Memory B cell (primary cell): ENCODE results near the gene TEX11.
"Not testable (repeated sequence)": the region's sequence is repeated elsewhere in the genome, so short reads cannot be mapped to it uniquely, and the experiment has no call there.

Source experiments
- ATAC-seq: fragments of 150-1000 bp; cut with Tn5 transposase; 2 replicates; pipeline ENCODE4 v1.10.0; 2021; ENCODE audit warnings: low read depth, mild to moderate bottlenecking, moderate library complexity
- DNase-seq, 2 donors: peaks; one replicate each; pipeline ENCODE4 v3.0.0; 2022; ENCODE audit warnings: low spot score in 2 of 2
- H3K27ac Mint-ChIP-seq: one replicate; pipeline ENCODE4 v1.8.0; 2022; ENCODE audit warnings: mild to moderate bottlenecking, moderate library complexity, mixed read lengths
- H3K27me3 Mint-ChIP-seq: one replicate; pipeline ENCODE4 v1.8.0; 2022; ENCODE audit warnings: mixed read lengths
- H3K36me3 Mint-ChIP-seq: one replicate; pipeline ENCODE4 v1.8.0; 2022; ENCODE audit warnings: mild to moderate bottlenecking, mixed read lengths
- H3K4me1 Mint-ChIP-seq: one replicate; pipeline ENCODE4 v1.8.0; 2022; ENCODE audit warnings: mixed read lengths
- H3K4me3 Mint-ChIP-seq: one replicate; pipeline ENCODE4 v1.8.0; 2022; ENCODE audit warnings: mild to moderate bottlenecking, moderate library complexity, mixed read lengths
- H3K9me3 Mint-ChIP-seq: one replicate; pipeline ENCODE4 v1.8.0; 2022; ENCODE audit warnings: mixed read lengths

TEX11 gene

DNA sequence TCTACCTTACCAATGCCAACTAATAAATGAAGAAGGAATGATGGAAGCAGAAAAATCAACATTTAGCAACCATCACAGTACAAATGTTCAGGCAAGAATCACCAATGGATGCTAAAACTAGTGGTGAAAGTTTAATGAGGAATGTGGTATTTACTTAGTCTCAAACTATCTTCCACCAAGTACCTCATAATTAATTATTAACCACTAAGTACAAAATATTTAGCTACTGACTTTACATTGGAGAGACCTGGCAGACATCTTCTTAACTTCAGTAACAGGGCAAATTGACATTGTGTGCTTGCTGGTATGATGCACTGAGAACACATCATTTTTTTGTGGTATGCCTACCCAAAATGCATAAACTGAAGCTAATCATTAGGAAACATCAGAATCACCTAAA, 381.5 kb downstream of the TEX11 start:
- H3K9me3 Mint-ChIP-seq = no peaks in the 10 kb centered on the region
- no peak for ATAC-seq
- H3K27me3 Mint-ChIP-seq = peaks cover 5% of the 10 kb centered on the region
- no peak overlapping the region for H3K27ac Mint-ChIP-seq
- no peaks in the 10 kb centered on the region for H3K36me3 Mint-ChIP-seq
- H3K4me3 Mint-ChIP-seq = no peak overlapping the region
- H3K4me1 Mint-ChIP-seq = peaks cover 3% of the 10 kb centered on the region
- DNase-seq = no peak

- no peaks in the 10 kb centered on the region for H3K36me3 Mint-ChIP-seq
- H3K4me1 Mint-ChIP-seq = peaks cover 3% of the 10 kb centered on the region
- ATAC-seq (no peak), DNase-seq (no peak)
- H3K9me3 Mint-ChIP-seq = no peaks in the 10 kb centered on the region
- H3K4me3 Mint-ChIP-seq = no peak overlapping the region
- no peak overlapping the region for H3K27ac Mint-ChIP-seq
- H3K27me3 Mint-ChIP-seq = peaks cover 6% of the 10 kb centered on the region
Observed at GRCh38 chrX:70525733-70526132, 382.8 kb downstream of the TEX11 start.

GRCh38 chrX:70515692-70516091, 392.8 kb downstream of the TEX11 start:
- H3K4me1 Mint-ChIP-seq, H3K9me3 Mint-ChIP-seq, H3K36me3 Mint-ChIP-seq, DNase-seq, H3K27ac Mint-ChIP-seq, H3K4me3 Mint-ChIP-seq, ATAC-seq, H3K27me3 Mint-ChIP-seq: not testable (repeated sequence)

GRCh38 chrX:70515270-70515669, 393.2 kb downstream of the TEX11 start:
- H3K9me3 Mint-ChIP-seq, H3K4me3 Mint-ChIP-seq, H3K36me3 Mint-ChIP-seq, H3K27me3 Mint-ChIP-seq, DNase-seq, H3K27ac Mint-ChIP-seq, ATAC-seq, H3K4me1 Mint-ChIP-seq: not testable (repeated sequence)

- H3K9me3 Mint-ChIP-seq = no peaks in the 10 kb centered on the region
- DNase-seq (no peak), ATAC-seq (no peak)
- H3K27ac Mint-ChIP-seq = no peak overlapping the region
- peaks cover 10% of the 10 kb centered on the region for H3K4me1 Mint-ChIP-seq
- H3K4me3 Mint-ChIP-seq = no peak overlapping the region
- H3K27me3 Mint-ChIP-seq = peaks cover 3% of the 10 kb centered on the region
- no peaks in the 10 kb centered on the region for H3K36me3 Mint-ChIP-seq
Observed at GRCh38 chrX:70509078-70509477, 399.4 kb downstream of the TEX11 start.

- DNase-seq (no peak), ATAC-seq (no peak)
- Mint-ChIP-seq H3K4me1 (peaks cover 10% of the 10 kb centered on the region), H3K9me3 (no peaks in the 10 kb centered on the region), H3K36me3 (no peaks in the 10 kb centered on the region), H3K4me3 (no peak overlapping the region), H3K27me3 (peaks cover 3% of the 10 kb centered on the region), H3K27ac (no peak overlapping the region)
Observed at GRCh38 chrX:70508296-70508911, 400.1 kb downstream of the TEX11 start.

- Mint-ChIP-seq H3K27ac (no peak overlapping the region), H3K9me3 (no peaks in the 10 kb centered on the region), H3K4me3 (no peak overlapping the region), H3K36me3 (peaks cover 3% of the 10 kb centered on the region), H3K27me3 (peaks cover 2% of the 10 kb centered on the region), H3K4me1 (peaks cover 10% of the 10 kb centered on the region)
- DNase-seq (no peak), ATAC-seq (no peak)
Observed at GRCh38 chrX:70505451-70505841, 403.1 kb downstream of the TEX11 start.

- DNase-seq = no peak
- no peak for ATAC-seq
- H3K36me3 Mint-ChIP-seq = peaks cover 3% of the 10 kb centered on the region
- no peak overlapping the region for H3K4me3 Mint-ChIP-seq
- no peaks in the 10 kb centered on the region for H3K9me3 Mint-ChIP-seq
- peaks cover 2% of the 10 kb centered on the region for H3K27me3 Mint-ChIP-seq
- H3K27ac Mint-ChIP-seq = no peak overlapping the region
- H3K4me1 Mint-ChIP-seq = peaks cover 10% of the 10 kb centered on the region
Observed at GRCh38 chrX:70504772-70505450, 403.6 kb downstream of the TEX11 start.

DNA sequence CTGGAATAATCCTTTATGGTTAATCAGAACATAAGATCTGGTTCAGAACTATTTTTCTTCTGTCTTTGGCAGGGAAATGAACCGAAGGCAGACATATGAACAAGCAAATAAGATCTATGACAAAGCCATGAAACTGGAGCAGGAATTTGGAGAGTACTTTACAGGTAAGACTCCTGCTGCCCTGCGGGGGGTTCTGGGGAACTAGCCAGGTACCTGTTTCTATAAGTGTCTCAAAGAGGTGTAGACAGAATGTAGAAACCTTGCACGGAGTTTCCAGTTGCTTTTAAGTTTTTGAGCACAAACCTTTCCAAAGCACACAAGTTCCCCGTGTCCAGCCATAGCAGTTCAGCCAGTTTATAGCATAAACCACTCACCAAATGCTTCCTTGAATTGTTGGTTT, 407.7 kb downstream of the TEX11 start:
- no peak for DNase-seq
- H3K27ac Mint-ChIP-seq = no peak overlapping the region
- H3K36me3 Mint-ChIP-seq = peaks cover 10% of the 10 kb centered on the region
- no peak for ATAC-seq
- H3K9me3 Mint-ChIP-seq = no peaks in the 10 kb centered on the region
- no peaks in the 10 kb centered on the region for H3K4me1 Mint-ChIP-seq
- no peak overlapping the region for H3K4me3 Mint-ChIP-seq
- no peaks in the 10 kb centered on the region for H3K27me3 Mint-ChIP-seq

DNA sequence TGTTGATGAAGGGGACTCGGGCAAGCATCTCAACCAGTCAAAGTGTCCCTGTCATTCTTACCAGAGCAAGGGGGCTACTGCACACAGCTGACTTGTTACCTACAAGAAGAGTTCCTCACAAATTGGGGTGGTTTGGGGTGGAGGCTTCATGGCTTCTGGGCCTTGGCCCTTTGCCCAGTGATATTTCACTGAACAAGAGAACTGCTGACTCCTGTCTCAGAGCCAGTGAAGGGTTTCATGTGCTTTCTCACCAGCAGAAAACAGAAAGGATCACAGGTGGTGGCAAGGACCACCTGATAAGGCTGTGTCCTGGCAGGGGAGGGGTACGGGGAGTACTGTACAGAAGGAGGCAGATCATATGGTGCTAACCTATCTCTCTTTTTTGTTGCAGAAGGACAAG, 410.4 kb downstream of the TEX11 start:
- ATAC-seq (no peak), DNase-seq (no peak)
- H3K27ac Mint-ChIP-seq = no peak overlapping the region
- no peaks in the 10 kb centered on the region for H3K9me3 Mint-ChIP-seq
- H3K4me3 Mint-ChIP-seq = no peak overlapping the region
- no peaks in the 10 kb centered on the region for H3K4me1 Mint-ChIP-seq
- no peaks in the 10 kb centered on the region for H3K27me3 Mint-ChIP-seq
- H3K36me3 Mint-ChIP-seq = peaks cover 18% of the 10 kb centered on the region

DNA sequence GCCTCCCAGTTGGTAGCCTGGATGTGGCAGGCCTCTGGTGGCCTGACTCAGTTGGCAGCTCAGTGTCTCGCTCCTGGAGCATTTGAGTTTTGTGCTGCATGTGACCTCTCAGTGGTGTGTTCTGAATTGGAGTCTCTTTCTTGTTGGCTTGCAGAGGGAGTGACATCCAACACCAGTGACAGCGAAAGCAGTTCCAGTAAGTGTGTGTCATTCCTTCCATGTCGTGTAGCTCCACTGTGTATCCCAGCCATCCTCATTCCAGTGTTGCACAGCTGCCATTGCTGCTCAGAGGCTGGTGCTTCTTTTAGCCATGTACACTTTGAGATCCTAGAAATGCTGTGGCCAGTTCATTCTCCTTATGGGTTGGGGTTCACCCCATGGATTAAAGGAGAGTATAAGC, 411.5 kb downstream of the TEX11 start:
- Mint-ChIP-seq H3K4me1 (no peaks in the 10 kb centered on the region), H3K4me3 (no peak overlapping the region), H3K9me3 (no peaks in the 10 kb centered on the region), H3K27me3 (no peaks in the 10 kb centered on the region), H3K36me3 (peaks cover 22% of the 10 kb centered on the region), H3K27ac (no peak overlapping the region)
- DNase-seq = no peak
- ATAC-seq = no peak

DNA sequence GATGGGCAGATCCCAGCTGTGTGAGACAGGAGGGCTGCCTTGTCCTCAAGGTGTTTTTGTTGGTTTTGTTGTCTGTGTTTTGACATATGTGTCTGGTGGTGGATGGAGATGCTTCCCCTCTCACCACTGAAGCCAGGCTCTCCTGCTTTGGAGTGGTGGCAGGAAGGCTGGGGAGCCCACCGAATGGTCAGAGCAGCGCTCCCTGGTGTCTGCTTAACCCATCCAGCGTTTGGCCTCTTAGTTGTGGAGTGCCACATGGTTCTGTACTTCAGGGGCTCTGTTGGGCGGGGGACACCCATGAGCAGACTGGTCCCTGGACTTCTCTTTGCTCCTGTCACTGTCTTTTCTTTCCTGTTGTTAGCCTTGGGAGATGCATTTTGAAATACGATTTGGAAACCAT, 412.0 kb downstream of the TEX11 start:
- ATAC-seq (no peak), DNase-seq (no peak)
- peaks cover 24% of the 10 kb centered on the region for H3K36me3 Mint-ChIP-seq

GRCh38 chrX:70494441-70494840, 414.1 kb downstream of the TEX11 start:
- Mint-ChIP-seq H3K27me3 (no peaks in the 10 kb centered on the region), H3K4me3 (no peak overlapping the region), H3K36me3 (peaks cover 25% of the 10 kb centered on the region), H3K27ac (no peak overlapping the region), H3K4me1 (no peaks in the 10 kb centered on the region), H3K9me3 (no peaks in the 10 kb centered on the region)
- DNase-seq (no peak), ATAC-seq (no peak)

More for the DNA sequence above, 412.0 kb downstream of the TEX11 start:
- Mint-ChIP-seq H3K4me3 (no peak overlapping the region), H3K9me3 (no peaks in the 10 kb centered on the region), H3K27ac (no peak overlapping the region), H3K27me3 (no peaks in the 10 kb centered on the region), H3K4me1 (no peaks in the 10 kb centered on the region)

GRCh38 chrX:70488856-70489255, 419.7 kb downstream of the TEX11 start:
- Mint-ChIP-seq H3K27ac (no peak overlapping the region), H3K27me3 (no peaks in the 10 kb centered on the region), H3K36me3 (peaks cover 17% of the 10 kb centered on the region), H3K9me3 (no peaks in the 10 kb centered on the region), H3K4me1 (no peaks in the 10 kb centered on the region), H3K4me3 (no peak overlapping the region)
- DNase-seq (no peak), ATAC-seq (no peak)

DNA sequence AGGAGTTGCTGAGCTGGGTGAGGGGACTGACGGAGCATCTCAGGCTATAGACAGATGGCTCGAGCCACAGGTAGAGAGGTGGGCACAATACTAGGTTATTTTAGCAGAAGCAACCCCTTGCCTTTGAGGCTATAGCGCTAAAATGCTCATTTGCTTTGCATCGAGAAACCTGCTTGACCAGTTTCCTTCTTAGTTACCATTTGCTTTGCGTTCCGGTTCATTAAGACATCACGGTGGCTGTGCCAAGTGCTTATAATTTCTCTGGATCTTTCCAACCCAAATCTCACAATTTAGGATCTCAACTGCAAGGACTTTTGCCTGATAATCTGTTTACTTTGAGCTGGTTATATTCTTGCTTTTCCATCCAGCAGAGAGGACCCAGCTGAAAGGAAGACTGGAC, 423.0 kb downstream of the TEX11 start:
- no peak overlapping the region for H3K27ac Mint-ChIP-seq
- DNase-seq = no peak
- H3K4me3 Mint-ChIP-seq = no peak overlapping the region
- H3K9me3 Mint-ChIP-seq = no peaks in the 10 kb centered on the region
- H3K27me3 Mint-ChIP-seq = no peaks in the 10 kb centered on the region
- H3K4me1 Mint-ChIP-seq = no peaks in the 10 kb centered on the region
- no peak for ATAC-seq
- peaks cover 10% of the 10 kb centered on the region for H3K36me3 Mint-ChIP-seq
